OCI-LY7 (cell line): ENCODE measurements around the gene PCDH9.

ENCODE experiments used
- EZH2phosphoT487 ChIP-seq: fragments of 200-600 bp; sonication (generic); IDR thresholded peaks from 2 replicates; pipeline ENCODE4 v1.6.1; 2018; ENCODE audit warnings: low read depth, borderline replicate concordance, mild to moderate bottlenecking, mixed run types, antibody characterized with exemption, low read length, moderate library complexity, mixed read lengths
- TF ChIP-seq, protein P1 (sequence below): fragments of 200-600 bp; sonication (generic); conservative IDR thresholded peaks from 2 replicates; pipeline ENCODE4 v1.5.1; 2014; ENCODE audit warnings: mild to moderate bottlenecking, antibody characterized with exemption, low read length, moderate library complexity, mixed read lengths

DNA sequence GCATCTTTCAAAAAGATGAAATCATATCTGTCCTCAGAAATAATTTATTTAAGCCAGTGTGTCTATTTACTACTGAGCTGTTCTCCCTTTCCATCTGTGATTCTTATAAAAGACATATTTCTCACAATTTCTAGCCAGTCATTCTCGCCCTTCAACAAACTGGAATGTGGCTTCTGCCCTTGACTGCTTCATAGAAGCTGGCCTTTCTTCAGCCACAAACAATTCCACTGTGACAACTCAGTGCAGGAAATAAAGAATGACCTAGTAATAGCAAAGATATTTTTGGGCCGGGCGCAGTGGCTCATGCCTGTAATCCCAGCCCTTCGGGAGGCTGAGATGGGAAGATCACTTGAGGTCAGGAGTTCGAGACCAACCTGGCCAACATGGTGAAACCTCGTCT is 655.5 kb downstream of the PCDH9 start:
- TF ChIP-seq, protein P1, sequence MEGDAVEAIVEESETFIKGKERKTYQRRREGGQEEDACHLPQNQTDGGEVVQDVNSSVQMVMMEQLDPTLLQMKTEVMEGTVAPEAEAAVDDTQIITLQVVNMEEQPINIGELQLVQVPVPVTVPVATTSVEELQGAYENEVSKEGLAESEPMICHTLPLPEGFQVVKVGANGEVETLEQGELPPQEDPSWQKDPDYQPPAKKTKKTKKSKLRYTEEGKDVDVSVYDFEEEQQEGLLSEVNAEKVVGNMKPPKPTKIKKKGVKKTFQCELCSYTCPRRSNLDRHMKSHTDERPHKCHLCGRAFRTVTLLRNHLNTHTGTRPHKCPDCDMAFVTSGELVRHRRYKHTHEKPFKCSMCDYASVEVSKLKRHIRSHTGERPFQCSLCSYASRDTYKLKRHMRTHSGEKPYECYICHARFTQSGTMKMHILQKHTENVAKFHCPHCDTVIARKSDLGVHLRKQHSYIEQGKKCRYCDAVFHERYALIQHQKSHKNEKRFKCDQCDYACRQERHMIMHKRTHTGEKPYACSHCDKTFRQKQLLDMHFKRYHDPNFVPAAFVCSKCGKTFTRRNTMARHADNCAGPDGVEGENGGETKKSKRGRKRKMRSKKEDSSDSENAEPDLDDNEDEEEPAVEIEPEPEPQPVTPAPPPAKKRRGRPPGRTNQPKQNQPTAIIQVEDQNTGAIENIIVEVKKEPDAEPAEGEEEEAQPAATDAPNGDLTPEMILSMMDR = no peak
- no peak for TF ChIP-seq EZH2phosphoT487
